Measurements from ENCODE around the gene TRHDE. TPM values are rescaled to one million over a fixed set of nuclear protein-coding genes. Genes with fewer than 3 reads are reported as not detected.

TRHDE gene
- total and polyA plus RNA-seq, 9 of the 15 experiments (the other 6 are each of a cell fraction or from before 2014, with no cell fraction given), result 0.03 to 0.29 (median 0.09) TPM

- TF ChIP-seq, protein P1, sequence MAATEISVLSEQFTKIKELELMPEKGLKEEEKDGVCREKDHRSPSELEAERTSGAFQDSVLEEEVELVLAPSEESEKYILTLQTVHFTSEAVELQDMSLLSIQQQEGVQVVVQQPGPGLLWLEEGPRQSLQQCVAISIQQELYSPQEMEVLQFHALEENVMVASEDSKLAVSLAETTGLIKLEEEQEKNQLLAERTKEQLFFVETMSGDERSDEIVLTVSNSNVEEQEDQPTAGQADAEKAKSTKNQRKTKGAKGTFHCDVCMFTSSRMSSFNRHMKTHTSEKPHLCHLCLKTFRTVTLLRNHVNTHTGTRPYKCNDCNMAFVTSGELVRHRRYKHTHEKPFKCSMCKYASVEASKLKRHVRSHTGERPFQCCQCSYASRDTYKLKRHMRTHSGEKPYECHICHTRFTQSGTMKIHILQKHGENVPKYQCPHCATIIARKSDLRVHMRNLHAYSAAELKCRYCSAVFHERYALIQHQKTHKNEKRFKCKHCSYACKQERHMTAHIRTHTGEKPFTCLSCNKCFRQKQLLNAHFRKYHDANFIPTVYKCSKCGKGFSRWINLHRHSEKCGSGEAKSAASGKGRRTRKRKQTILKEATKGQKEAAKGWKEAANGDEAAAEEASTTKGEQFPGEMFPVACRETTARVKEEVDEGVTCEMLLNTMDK (IDR thresholded peaks at IDR 0.05; ENCODE audit: borderline replicate concordance, insufficient read depth, low read depth, low read length, poor library complexity, severe bottlenecking), result no peak
- no peak for TF ChIP-seq ZNF561 (CRISPR knock-in tag; conservative IDR thresholded peaks at IDR 0.05)
- TF ChIP-seq FOXP1 (CRISPR knock-in tag; IDR thresholded peaks at IDR 0.05), result no peak
- no peak for TF ChIP-seq TARDBP (IDR thresholded peaks at IDR 0.05)
- TF ChIP-seq CCAR2 (IDR thresholded peaks at IDR 0.05; ENCODE audit: low read depth, low read length), result no peak
- TF ChIP-seq MEF2D (tag; conservative IDR thresholded peaks at IDR 0.05; ENCODE audit: low read depth), result no peak
- TF ChIP-seq ELK3 (CRISPR knock-in tag; IDR thresholded peaks at IDR 0.05), result no peak
These were observed 16.7 kb downstream of the TRHDE start (continued) for GRCh38 chr12:72288911-72289310.

- Histone ChIP-seq H4K20me1 (replicated peaks; ENCODE audit: control insufficient read depth, insufficient read depth, low read length) (no peaks in the 10 kb centered on the region), H3K79me2 (ENCODE audit: control insufficient read depth, insufficient read depth, low read length) (no peaks in the 10 kb centered on the region), H3K4me2 (ENCODE audit: insufficient read depth, low read length) (no peak overlapping the region), H3K36me3 (ENCODE audit: control insufficient read depth, insufficient read depth, low read length) (no peaks in the 10 kb centered on the region), H3K9me3 (replicated peaks; ENCODE audit: control insufficient read depth, insufficient read depth, low read depth, low read length) (no peaks in the 10 kb centered on the region), H3K4me1 (replicated peaks in 1 of 2; ENCODE audit: control insufficient read depth in 2 of 2, insufficient read depth in 2 of 2, low read length in 2 of 2) (no peaks in the 10 kb centered on the region), H3K9me1 (ENCODE audit: control insufficient read depth, insufficient read depth, low read length) (no peaks in the 10 kb centered on the region), H3K4me3 (no peak overlapping the region), H3K9ac (ENCODE audit: insufficient read depth in 1 of 2, low read depth in 2 of 2, low read length in 2 of 2) (no peak overlapping the region), H3K27ac (ENCODE audit: extremely low read depth, low read depth, low read length) (no peak overlapping the region), H2AFZ (ENCODE audit: low read depth, low read length) (no peak overlapping the region), H3K27me3 (ENCODE audit: control insufficient read depth in 2 of 2, insufficient read depth in 2 of 2, low read length in 2 of 2) (no peaks in the 10 kb centered on the region)
- in situ Hi-C loops (cut with MboI), result no loop called here
- ATAC-seq (no peak), DNase-seq (ENCODE audit: extremely low read depth in 1 of 4, low spot score in 3 of 4) (no peak), FAIRE-seq (no peak)
- ChIA-PET POLR2A (no interaction called here), CTCF (ENCODE audit: low intra/inter-chr PET ratio) (no interaction called here)
- 0% methylated on average over 2 of the region's 2 CpGs for WGBS (ENCODE audit: insufficient coverage, low coverage, missing lambda C conversion rate)
- no peak for TF ChIP-seq ADNP (tag; IDR thresholded peaks at IDR 0.05)
- no peak for TF ChIP-seq MED1 (CRISPR knock-in tag; IDR thresholded peaks at IDR 0.05; ENCODE audit: borderline replicate concordance)
- no peak for TF ChIP-seq RBM15 (IDR thresholded peaks at IDR 0.05; ENCODE audit: insufficient read depth, low read length)
- TF ChIP-seq ARID2 (IDR thresholded peaks at IDR 0.05), result no peak
- TF ChIP-seq, protein P2, sequence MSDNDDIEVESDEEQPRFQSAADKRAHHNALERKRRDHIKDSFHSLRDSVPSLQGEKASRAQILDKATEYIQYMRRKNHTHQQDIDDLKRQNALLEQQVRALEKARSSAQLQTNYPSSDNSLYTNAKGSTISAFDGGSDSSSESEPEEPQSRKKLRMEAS (CRISPR knock-in tag; IDR thresholded peaks at IDR 0.05), result no peak
- TF ChIP-seq ZNF384 (IDR thresholded peaks at IDR 0.05; ENCODE audit: low read depth, low read length), result no peak
- no peak for TF ChIP-seq ZNF699 (CRISPR knock-in tag; IDR thresholded peaks at IDR 0.05; ENCODE audit: insufficient replicate concordance)
- no peak for TF ChIP-seq ATF2 (CRISPR knock-in tag; IDR thresholded peaks at IDR 0.05)
- TF ChIP-seq RHOXF2B (CRISPR knock-in tag; conservative IDR thresholded peaks at IDR 0.05), result no peak
- BruUV-seq (replicated peaks), result no TSS peak
- intact Hi-C loops (cut with micrococcal nuclease), result no loop called here
These were observed 17.5 kb downstream of the TRHDE start for GRCh38 chr12:72289633-72290032.
